GM23248 (cell line): ENCODE results near the gene DBH. TPM values are rescaled to one million over a fixed set of nuclear protein-coding genes. Genes with fewer than 3 reads are reported as not detected.

Source experiments
- DNase-seq: peaks from one replicate; pipeline ENCODE4 v3.0.0-alpha.2; 2015
- H2AFZ ChIP-seq: fragments of 200-600 bp; sonication (generic); 2 replicates; pipeline ENCODE4 v1.6.1; 2016; ENCODE audit warnings: antibody characterized with exemption
- H3F3A ChIP-seq: fragments of 200-600 bp; sonication (generic); 2 replicates; pipeline ENCODE4 v1.6.1; 2016; ENCODE audit warnings: mild to moderate bottlenecking, antibody characterized with exemption, mixed run types; ENCODE audit not compliant: insufficient read depth
- H3K27ac ChIP-seq: fragments of 200-600 bp; sonication (generic); 2 replicates; pipeline ENCODE4 v1.5.1; 2016; ENCODE audit warnings: mild to moderate bottlenecking
- H3K27me3 ChIP-seq: fragments of 200-600 bp; sonication (generic); replicated peaks from 2 replicates; pipeline ENCODE4 v1.6.1; 2016; ENCODE audit warnings: mild to moderate bottlenecking; ENCODE audit not compliant: insufficient read depth
- H3K36me3 ChIP-seq: fragments of 200-600 bp; sonication (generic); 2 replicates; pipeline ENCODE4 v1.6.1; 2016; ENCODE audit warnings: low read depth, mild to moderate bottlenecking
- H3K4me1 ChIP-seq: fragments of 200-600 bp; sonication (generic); 2 replicates; pipeline ENCODE4 v1.6.1; 2016; ENCODE audit warnings: mild to moderate bottlenecking; ENCODE audit not compliant: insufficient read depth
- H3K4me2 ChIP-seq: fragments of 200-600 bp; sonication (generic); one replicate; pipeline ENCODE4 v1.6.1; 2016; ENCODE audit warnings: mild to moderate bottlenecking; ENCODE audit not compliant: unreplicated experiment
- H3K4me3 ChIP-seq: fragments of 200-600 bp; sonication (generic); 2 replicates; pipeline ENCODE4 v1.5.1; 2016; ENCODE audit warnings: mild to moderate bottlenecking
- H3K79me2 ChIP-seq: fragments of 200-600 bp; sonication (generic); 2 replicates; pipeline ENCODE4 v1.6.1; 2016; ENCODE audit warnings: mild to moderate bottlenecking; ENCODE audit not compliant: insufficient read depth
- H3K9ac ChIP-seq: fragments of 200-600 bp; sonication (generic); 2 replicates; pipeline ENCODE4 v1.6.1; 2016; ENCODE audit warnings: mild to moderate bottlenecking
- H3K9me2 ChIP-seq: fragments of 200-600 bp; sonication (generic); 2 replicates; pipeline ENCODE4 v1.6.1; 2016; ENCODE audit warnings: mixed run types, mild to moderate bottlenecking, moderate library complexity; ENCODE audit not compliant: insufficient read depth
- H3K9me3 ChIP-seq: fragments of 200-600 bp; sonication (generic); one replicate; pipeline ENCODE4 v1.6.1; 2017; ENCODE audit warnings: low read depth
- H4K20me1 ChIP-seq: fragments of 200-600 bp; sonication (generic); 2 replicates; pipeline ENCODE4 v1.6.0; 2016; ENCODE audit not compliant: insufficient read depth
- EZH2 ChIP-seq: fragments of 200-600 bp; sonication (generic); IDR thresholded peaks from 2 replicates; pipeline ENCODE4 v1.6.1; 2018; ENCODE audit warnings: antibody characterized with exemption, mild to moderate bottlenecking; ENCODE audit not compliant: insufficient read depth, poor library complexity, severe bottlenecking
- EZH2phosphoT487 ChIP-seq: fragments of 200-600 bp; sonication (generic); IDR thresholded peaks from 2 replicates; pipeline ENCODE4 v1.6.1; 2018; ENCODE audit warnings: antibody characterized with exemption, moderate library complexity, mild to moderate bottlenecking, low read depth; ENCODE audit not compliant: insufficient read depth
- WGBS, 2 experiments: methylation state at CpG; one replicate each; pipeline ENCODE4 v1.1.6; 2015 to 2017; ENCODE audit warnings: low lambda C conversion rate in 2 of 2, low coverage in 1 of 2; ENCODE audit errors: missing lambda C conversion rate in 2 of 2; 5-methylcytosine and 5-hydroxymethylcytosine counted together
- in situ Hi-C: fragments of 300-500 bp; cut with MboI; formaldehyde crosslinking; loops from 2 replicates; pipeline ENCODE4 v1.15.0; 2020
- polyA plus RNA-seq: library from polyadenylated mRNA; unstranded; fragments of >200 nt; fragmentation: Nextera tagmentation; extraction: Ambion mirVana; gene quantifications from 2 replicates; pipeline ENCODE4 v1.2.1, GENCODE V29; 2016
- total RNA-seq: library from RNA; depleted of rRNA; stranded (reverse); fragments of >200 nt; shearing (Covaris generic); gene quantifications from 2 replicates; pipeline ENCODE4 v1.2.3, GENCODE V29; 2014

The DBH gene
- total and polyA plus RNA-seq, 2 experiments from 2014 or later, result not detected

DNA sequence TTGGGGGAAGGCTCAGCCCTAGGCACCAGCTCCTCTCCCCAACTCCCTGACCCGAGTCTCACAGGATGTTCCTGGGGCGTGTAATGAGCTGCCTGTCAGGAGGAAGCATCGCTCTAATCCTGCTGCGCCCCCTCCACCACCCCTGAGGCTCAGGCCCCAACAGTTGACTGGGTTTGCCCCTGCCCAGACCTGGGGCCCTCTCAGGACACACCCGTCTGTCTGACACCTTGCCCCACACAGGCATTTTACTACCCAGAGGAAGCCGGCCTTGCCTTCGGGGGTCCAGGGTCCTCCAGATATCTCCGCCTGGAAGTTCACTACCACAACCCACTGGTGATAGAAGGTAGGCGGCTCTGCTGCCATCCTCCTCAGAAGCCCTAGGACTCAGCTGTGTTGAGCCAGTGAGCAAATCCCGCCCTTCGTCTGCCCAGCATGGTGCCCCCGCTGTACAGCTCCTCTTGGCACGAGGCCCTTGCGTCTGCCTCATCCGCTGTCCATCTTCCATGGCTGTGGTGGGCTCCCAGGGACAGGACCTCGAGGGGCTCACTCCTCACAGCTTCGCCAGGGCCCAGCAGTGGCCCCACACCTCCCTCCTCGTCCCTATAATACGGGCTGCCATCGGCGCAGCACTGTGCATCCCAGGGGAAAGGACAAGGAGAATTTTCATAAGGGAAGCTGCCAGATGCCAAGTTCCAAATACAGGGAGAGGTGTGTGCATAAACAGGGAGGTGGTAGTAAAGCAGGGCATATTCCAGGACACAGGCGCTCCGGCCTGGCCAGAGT, 8.0 kb downstream of the DBH start:
- no peaks in the 10 kb centered on the region for H3K9me3 ChIP-seq
- in situ Hi-C loops, result no loop called here
- DNase-seq, result no peak
- H3K4me2 ChIP-seq, result no peak overlapping the region
- no peak for TF ChIP-seq EZH2phosphoT487
- TF ChIP-seq EZH2, result no peak
- 62 to 66% methylated on average over 23 of the region's 23 CpGs for whole genome bisulfite sequencing, 2 experiments
- H3K79me2 ChIP-seq, result no peaks in the 10 kb centered on the region
- H3F3A ChIP-seq, result no peaks in the 10 kb centered on the region
- no peaks in the 10 kb centered on the region for H4K20me1 ChIP-seq
- no peaks in the 10 kb centered on the region for H3K9me2 ChIP-seq
- no peak overlapping the region for H3K4me3 ChIP-seq
- H2AFZ ChIP-seq, result no peak overlapping the region
- no peak overlapping the region for H3K27ac ChIP-seq
- peaks cover 22% of the 10 kb centered on the region for H3K27me3 ChIP-seq
- no peaks in the 10 kb centered on the region for H3K36me3 ChIP-seq
- H3K9ac ChIP-seq, result no peak overlapping the region
- H3K4me1 ChIP-seq, result no peaks in the 10 kb centered on the region

GRCh38 chr9:133645021-133645765, 9.0 kb downstream of the DBH start:
- H2AFZ ChIP-seq, result no peak overlapping the region
- WGBS, 2 experiments, result 30% methylated on average over 10 of the region's 10 CpGs
- no peaks in the 10 kb centered on the region for H3K36me3 ChIP-seq
- H3K9ac ChIP-seq, result no peak overlapping the region
- H4K20me1 ChIP-seq, result no peaks in the 10 kb centered on the region
- no peak overlapping the region for H3K4me2 ChIP-seq
- no peaks in the 10 kb centered on the region for H3K9me3 ChIP-seq
- no peak for DNase-seq
- in situ Hi-C loops, result no loop called here
- no peak for TF ChIP-seq EZH2phosphoT487
- TF ChIP-seq EZH2, result no peak
- H3K4me3 ChIP-seq, result no peak overlapping the region
- H3K27ac ChIP-seq, result no peak overlapping the region
- H3K9me2 ChIP-seq, result no peaks in the 10 kb centered on the region
- no peaks in the 10 kb centered on the region for H3K79me2 ChIP-seq
- H3K4me1 ChIP-seq, result no peaks in the 10 kb centered on the region
- no peaks in the 10 kb centered on the region for H3F3A ChIP-seq
- peaks cover 25% of the 10 kb centered on the region for H3K27me3 ChIP-seq

GRCh38 chr9:133647148-133647547, 11.0 kb downstream of the DBH start:
- TF ChIP-seq EZH2 (no peak), EZH2phosphoT487 (no peak)
- H3F3A ChIP-seq, result no peaks in the 10 kb centered on the region
- H3K27me3 ChIP-seq, result peaks cover 33% of the 10 kb centered on the region
- H2AFZ ChIP-seq, result no peak overlapping the region
- no peaks in the 10 kb centered on the region for H3K36me3 ChIP-seq
- H3K4me1 ChIP-seq, result no peaks in the 10 kb centered on the region
- no peaks in the 10 kb centered on the region for H3K9me3 ChIP-seq
- 37 to 43% methylated on average over 7 of the region's 7 CpGs for WGBS, 2 experiments
- no peak overlapping the region for H3K4me3 ChIP-seq
- H3K79me2 ChIP-seq, result no peaks in the 10 kb centered on the region
- in situ Hi-C loops, result no loop called here
- H3K27ac ChIP-seq, result no peak overlapping the region
- no peaks in the 10 kb centered on the region for H3K9me2 ChIP-seq
- no peak overlapping the region for H3K4me2 ChIP-seq
- H3K9ac ChIP-seq, result no peak overlapping the region
- no peak for DNase-seq
- no peaks in the 10 kb centered on the region for H4K20me1 ChIP-seq

- Histone ChIP-seq H3K36me3 (no peaks in the 10 kb centered on the region), H3K79me2 (no peaks in the 10 kb centered on the region), H2AFZ (no peak overlapping the region), H3K27me3 (peaks cover 33% of the 10 kb centered on the region), H4K20me1 (no peaks in the 10 kb centered on the region), H3K9me3 (no peaks in the 10 kb centered on the region), H3K4me3 (no peak overlapping the region), H3K27ac (no peak overlapping the region), H3K9me2 (no peaks in the 10 kb centered on the region), H3K9ac (no peak overlapping the region), H3K4me1 (no peaks in the 10 kb centered on the region), H3K4me2 (no peak overlapping the region), H3F3A (no peaks in the 10 kb centered on the region)
- 60 to 62% methylated on average over 23 to 25 of the region's 25 CpGs for WGBS, 2 experiments
- in situ Hi-C loops, result no loop called here
- TF ChIP-seq EZH2phosphoT487, result no peak
- no peak for TF ChIP-seq EZH2
- DNase-seq, result no peak
Measured at GRCh38 chr9:133647765-133648469, 11.8 kb downstream of the DBH start.
